ENCODE measurements around the gene F5. TPM values are rescaled to one million over a fixed set of nuclear protein-coding genes. Genes with fewer than 3 reads are reported as not detected.

Gene F5
- total RNA-seq, 1 experiment from 2014 or later: 0.09 TPM

DNA sequence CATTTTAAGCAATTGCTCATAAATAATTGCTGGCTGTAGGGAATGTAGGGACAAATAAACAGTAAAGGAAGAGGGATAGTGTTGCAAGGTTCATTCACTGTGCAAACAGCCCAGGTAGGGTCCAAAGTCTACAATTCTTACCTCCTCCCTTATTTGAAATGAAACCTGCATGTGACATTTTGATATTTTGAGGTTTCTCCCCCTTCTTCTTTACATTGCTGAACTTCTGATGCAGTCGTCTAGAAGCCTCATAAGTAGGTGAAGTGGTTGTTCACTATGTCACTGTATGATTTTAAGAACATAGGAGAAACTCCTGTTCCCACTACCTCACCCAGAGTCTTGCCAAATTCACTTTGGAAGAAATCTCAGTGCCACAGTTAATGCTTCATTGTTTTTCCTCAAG, 16.1 kb downstream of the F5 start:
- CTCF ChIA-PET: interaction anchor here (0.7 to 1.3 kb wide), 4 partner anchors 16 to 157 kb away, joined by 3 to 6 read pairs (median 3); partner anchors contain the start of gene F5
- no peak for DNase-seq (ENCODE audit: unreplicated experiment)
- Mint-ChIP-seq H3K4me3 (ENCODE audit: unreplicated experiment) (no peak overlapping the region), H3K27me3 (ENCODE audit: insufficient read depth, unreplicated experiment) (peaks cover 27% of the 10 kb centered on the region), H3K27ac (ENCODE audit: low read depth, unreplicated experiment) (no peak overlapping the region), H3K9me3 (ENCODE audit: unreplicated experiment) (no peaks in the 10 kb centered on the region), H3K36me3 (ENCODE audit: insufficient read depth, unreplicated experiment) (no peaks in the 10 kb centered on the region), H3K4me1 (ENCODE audit: insufficient read depth, unreplicated experiment) (no peaks in the 10 kb centered on the region)
- POLR2A ChIA-PET: no interaction called here
- BruUV-seq (replicated peaks): no TSS peak
- TF ChIP-seq, protein P1, sequence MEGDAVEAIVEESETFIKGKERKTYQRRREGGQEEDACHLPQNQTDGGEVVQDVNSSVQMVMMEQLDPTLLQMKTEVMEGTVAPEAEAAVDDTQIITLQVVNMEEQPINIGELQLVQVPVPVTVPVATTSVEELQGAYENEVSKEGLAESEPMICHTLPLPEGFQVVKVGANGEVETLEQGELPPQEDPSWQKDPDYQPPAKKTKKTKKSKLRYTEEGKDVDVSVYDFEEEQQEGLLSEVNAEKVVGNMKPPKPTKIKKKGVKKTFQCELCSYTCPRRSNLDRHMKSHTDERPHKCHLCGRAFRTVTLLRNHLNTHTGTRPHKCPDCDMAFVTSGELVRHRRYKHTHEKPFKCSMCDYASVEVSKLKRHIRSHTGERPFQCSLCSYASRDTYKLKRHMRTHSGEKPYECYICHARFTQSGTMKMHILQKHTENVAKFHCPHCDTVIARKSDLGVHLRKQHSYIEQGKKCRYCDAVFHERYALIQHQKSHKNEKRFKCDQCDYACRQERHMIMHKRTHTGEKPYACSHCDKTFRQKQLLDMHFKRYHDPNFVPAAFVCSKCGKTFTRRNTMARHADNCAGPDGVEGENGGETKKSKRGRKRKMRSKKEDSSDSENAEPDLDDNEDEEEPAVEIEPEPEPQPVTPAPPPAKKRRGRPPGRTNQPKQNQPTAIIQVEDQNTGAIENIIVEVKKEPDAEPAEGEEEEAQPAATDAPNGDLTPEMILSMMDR (IDR thresholded peaks at IDR 0.05; ENCODE audit: unreplicated experiment): no peak
- intact Hi-C loops (cut with micrococcal nuclease): no loop called here

GRCh38 chr1:169568497-169568896, 17.8 kb downstream of the F5 start:
- H3K27ac Mint-ChIP-seq (ENCODE audit: low read depth, unreplicated experiment): no peak overlapping the region
- H3K36me3 Mint-ChIP-seq (ENCODE audit: insufficient read depth, unreplicated experiment): no peaks in the 10 kb centered on the region
- peaks cover 28% of the 10 kb centered on the region for H3K27me3 Mint-ChIP-seq (ENCODE audit: insufficient read depth, unreplicated experiment)
- H3K4me3 Mint-ChIP-seq (ENCODE audit: unreplicated experiment): no peak overlapping the region
- BruUV-seq (replicated peaks): no TSS peak
- POLR2A ChIA-PET: interaction anchor here (0.6 kb wide), 1 partner anchor 1486 kb away, joined by 3 read pairs; no protein-coding TSS in a partner anchor
- CTCF ChIA-PET: interaction anchor here (0.5 to 1.4 kb wide), 8 partner anchors 8 to 241 kb away, joined by 3 to 5 read pairs (median 3); no protein-coding TSS in a partner anchor
- DNase-seq (ENCODE audit: unreplicated experiment): no peak
- H3K9me3 Mint-ChIP-seq (ENCODE audit: unreplicated experiment): peaks cover 9% of the 10 kb centered on the region
- TF ChIP-seq, protein P1 (IDR thresholded peaks at IDR 0.05; ENCODE audit: unreplicated experiment): no peak
- no peaks in the 10 kb centered on the region for H3K4me1 Mint-ChIP-seq (ENCODE audit: insufficient read depth, unreplicated experiment)
- intact Hi-C loops (cut with micrococcal nuclease): no loop called here

- CTCF ChIA-PET: interaction anchor here (0.5 to 1.6 kb wide), 8 partner anchors 15 to 948 kb away, joined by 3 to 5 read pairs (median 4); partner anchors contain the start of gene F5
- peaks cover 42% of the 10 kb centered on the region for H3K27me3 Mint-ChIP-seq (ENCODE audit: insufficient read depth, unreplicated experiment)
- no TSS peak for BruUV-seq (replicated peaks)
- no peaks in the 10 kb centered on the region for H3K36me3 Mint-ChIP-seq (ENCODE audit: insufficient read depth, unreplicated experiment)
- no peaks in the 10 kb centered on the region for H3K4me1 Mint-ChIP-seq (ENCODE audit: insufficient read depth, unreplicated experiment)
- H3K4me3 Mint-ChIP-seq (ENCODE audit: unreplicated experiment): no peak overlapping the region
- DNase-seq (ENCODE audit: unreplicated experiment): no peak
- TF ChIP-seq, protein P1 (IDR thresholded peaks at IDR 0.05; ENCODE audit: unreplicated experiment): no peak
- intact Hi-C loops (cut with micrococcal nuclease): no loop called here
- POLR2A ChIA-PET: interaction anchor here (0.6 kb wide), 1 partner anchor 686 kb away, joined by 3 read pairs; no protein-coding TSS in a partner anchor
- peaks cover 17% of the 10 kb centered on the region for H3K9me3 Mint-ChIP-seq (ENCODE audit: unreplicated experiment)
- H3K27ac Mint-ChIP-seq (ENCODE audit: low read depth, unreplicated experiment): no peak overlapping the region
Observed at GRCh38 chr1:169565335-169566271, 20.7 kb downstream of the F5 start.

DNA sequence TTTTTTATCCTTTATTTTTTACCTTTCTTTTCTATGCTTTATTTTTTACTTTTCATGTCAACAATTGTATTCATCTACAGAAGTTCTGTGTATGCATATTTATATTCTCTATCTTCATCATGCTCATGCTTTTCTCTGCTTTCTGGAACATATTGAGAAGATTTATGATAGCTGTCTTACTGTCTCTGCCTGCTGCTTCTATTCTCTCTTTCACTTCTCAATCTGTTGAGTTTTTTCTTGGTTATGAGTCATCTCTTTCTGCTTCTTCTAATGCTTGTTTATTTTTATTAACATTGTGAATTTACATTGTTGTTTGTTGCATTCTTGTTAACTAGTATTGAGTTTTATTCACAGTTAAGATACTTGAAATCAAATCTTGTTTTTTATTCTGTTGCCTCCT, 22.6 kb downstream of the F5 start:
- H3K4me1 Mint-ChIP-seq (ENCODE audit: insufficient read depth, unreplicated experiment): no peaks in the 10 kb centered on the region
- H3K36me3 Mint-ChIP-seq (ENCODE audit: insufficient read depth, unreplicated experiment): no peaks in the 10 kb centered on the region
- DNase-seq (ENCODE audit: unreplicated experiment): no peak
- no peak overlapping the region for H3K4me3 Mint-ChIP-seq (ENCODE audit: unreplicated experiment)
- TF ChIP-seq, protein P1 (IDR thresholded peaks at IDR 0.05; ENCODE audit: unreplicated experiment): no peak
- POLR2A ChIA-PET: no interaction called here
- no peak overlapping the region for H3K27ac Mint-ChIP-seq (ENCODE audit: low read depth, unreplicated experiment)
- H3K9me3 Mint-ChIP-seq (ENCODE audit: unreplicated experiment): peaks cover 17% of the 10 kb centered on the region
- CTCF ChIA-PET: interaction anchor here (1.0 kb wide), 1 partner anchor 246 kb away, joined by 4 read pairs; no protein-coding TSS in a partner anchor
- BruUV-seq (replicated peaks): no TSS peak
- H3K27me3 Mint-ChIP-seq (ENCODE audit: insufficient read depth, unreplicated experiment): peaks cover 62% of the 10 kb centered on the region
- intact Hi-C loops (cut with micrococcal nuclease): no loop called here
